Spleen (tissue), 7 donors: Measurements from ENCODE around the gene TRIM33.

Experiments used
- CTCF ChIP-seq, 11 experiments: fragments of 200-600 bp in 7 of 11; fragments of 450-650 bp in 4 of 11; sonication (generic) in 4 of 11; IDR thresholded peaks in 8 of 11; conservative IDR thresholded peaks in 3 of 11; 1 replicate in 7 of 11; 2 replicates in 4 of 11; pipeline versions ENCODE4 v1.4.0 to v1.8.0; 2016 to 2021; ENCODE audit warnings: antibody characterized with exemption in 11 of 11, inconsistent platforms in 4 of 11, mild to moderate bottlenecking in 1 of 11
- POLR2AphosphoS5 ChIP-seq, 3 donors: sonication (generic); formaldehyde crosslinking; IDR thresholded peaks; one replicate each; pipeline ENCODE4 v1.5.1; 2017; ENCODE audit warnings: antibody characterized with exemption in 3 of 3
- donor health status: DM: no; HTN: no; CAD: no; lungs with moderate emphysema.
- donor health status: DM: no; HTN: no; CAD: no.
- donor health status: DM: no; HTN: no; CAD: no.

GRCh38 chr1:114436799-114437198 lies 74.2 kb downstream of the TRIM33 start:
- TF ChIP-seq CTCF (IDR thresholded peaks at IDR 0.05 in 8 of 11, conservative IDR thresholded peaks at IDR 0.05 in 3 of 11) (no peak), POLR2AphosphoS5 (IDR thresholded peaks at IDR 0.05) (no peak)
